IgD-negative memory B cell (primary cell): Measurements from ENCODE around the gene PDE8B. TPM values are rescaled to one million over a fixed set of nuclear protein-coding genes. Genes with fewer than 3 reads are reported as not detected.
A peak's percentile ranks its signal among the peaks of the same experiment; 100 is the strongest.

ENCODE experiments used
- H3K27ac Mint-ChIP-seq, 3 donors: one replicate each; pipeline ENCODE4 v1.8.0; 2020 to 2022; ENCODE audit warnings: mild to moderate bottlenecking in 3 of 3, mixed read lengths in 3 of 3, moderate library complexity in 1 of 3
- H3K27me3 Mint-ChIP-seq: one replicate; pipeline ENCODE4 v1.8.0; 2021; ENCODE audit warnings: mixed read lengths
- H3K36me3 Mint-ChIP-seq: one replicate; pipeline ENCODE4 v1.8.0; 2020; ENCODE audit warnings: mild to moderate bottlenecking, mixed read lengths
- H3K4me1 Mint-ChIP-seq, 3 donors: one replicate each; pipeline ENCODE4 v1.8.0; 2020 to 2022; ENCODE audit warnings: mixed read lengths in 3 of 3, mild to moderate bottlenecking in 1 of 3
- H3K4me3 Mint-ChIP-seq, 4 donors: one replicate each; pipeline ENCODE4 v1.8.0; 2020 to 2022; ENCODE audit warnings: mild to moderate bottlenecking in 4 of 4, mixed read lengths in 4 of 4, moderate library complexity in 3 of 4
- H3K9me3 Mint-ChIP-seq, 3 donors: one replicate each; pipeline ENCODE4 v1.8.0; 2020 to 2021; ENCODE audit warnings: mixed read lengths in 3 of 3, mild to moderate bottlenecking in 1 of 3
- polyA plus RNA-seq: library from polyadenylated mRNA; unstranded; fragments of 300-500 nt; fragmentation: Illumina TruSeq; gene quantifications from one replicate; pipeline ENCODE4 v1.2.3, GENCODE V29; 2021

Gene PDE8B
- polyA plus RNA-seq, 1 donor from 2014 or later: not detected

GRCh38 chr5:77209495-77210090 lies 887 bp upstream of the PDE8B start:
- Mint-ChIP-seq H3K36me3 (peaks cover 2% of the 10 kb centered on the region), H3K4me1 (peaks cover 8 to 11% (median 9%) of the 10 kb centered on the region in 3 donors), H3K9me3 (peaks cover 0 to 4% (median 0%) of the 10 kb centered on the region in 3 donors), H3K4me3 (peak overlapping the region in 3 of 4 donors; percentile 72 to 92 (median 91)), H3K27me3 (peaks cover 45% of the 10 kb centered on the region), H3K27ac (no peak overlapping the region)

GRCh38 chr5:77210964-77211690 lies 647 bp downstream of the PDE8B start:
- H3K27ac Mint-ChIP-seq: no peak overlapping the region
- peaks cover 8 to 11% (median 9%) of the 10 kb centered on the region in 3 donors for H3K4me1 Mint-ChIP-seq
- no peaks in the 10 kb centered on the region for H3K36me3 Mint-ChIP-seq
- H3K27me3 Mint-ChIP-seq: peaks cover 53% of the 10 kb centered on the region
- peaks cover 0 to 8% (median 0%) of the 10 kb centered on the region in 3 donors for H3K9me3 Mint-ChIP-seq
- peak overlapping the region in 3 of 4 donors; percentile 55 to 87 (median 84) for H3K4me3 Mint-ChIP-seq

- no peak overlapping the region for H3K27ac Mint-ChIP-seq
Measured at GRCh38 chr5:77211691-77212047, 1.2 kb downstream of the PDE8B start.

GRCh38 chr5:77213601-77214000 lies 3.1 kb downstream of the PDE8B start:
- Mint-ChIP-seq H3K27ac (no peak overlapping the region), H3K9me3 (peaks cover 0 to 11% (median 0%) of the 10 kb centered on the region in 3 donors), H3K27me3 (peaks cover 46% of the 10 kb centered on the region), H3K4me1 (peaks cover 8 to 11% (median 9%) of the 10 kb centered on the region in 3 donors), H3K4me3 (peak overlapping the region in 1 of 4 donors; percentile 53), H3K36me3 (peaks cover 2% of the 10 kb centered on the region)

More at GRCh38 chr5:77211691-77212047, 1.2 kb downstream of the PDE8B start:
- Mint-ChIP-seq H3K27me3 (peaks cover 49% of the 10 kb centered on the region), H3K9me3 (peaks cover 0 to 8% (median 0%) of the 10 kb centered on the region in 3 donors), H3K4me3 (peak overlapping the region in 3 of 4 donors; percentile 55 to 87 (median 84)), H3K36me3 (no peaks in the 10 kb centered on the region), H3K4me1 (peaks cover 8 to 11% (median 9%) of the 10 kb centered on the region in 3 donors)

- Mint-ChIP-seq H3K27me3 (peaks cover 40% of the 10 kb centered on the region), H3K9me3 (peaks cover 0 to 11% (median 0%) of the 10 kb centered on the region in 3 donors), H3K4me1 (peaks cover 8 to 11% (median 9%) of the 10 kb centered on the region in 3 donors), H3K4me3 (no peak overlapping the region), H3K36me3 (peaks cover 2% of the 10 kb centered on the region), H3K27ac (no peak overlapping the region)
Measured at GRCh38 chr5:77214151-77214550, 3.7 kb downstream of the PDE8B start.

- H3K4me1 Mint-ChIP-seq: peaks cover 0 to 4% (median 0%) of the 10 kb centered on the region in 3 donors
- peaks cover 24% of the 10 kb centered on the region for H3K27me3 Mint-ChIP-seq
- H3K4me3 Mint-ChIP-seq: no peak overlapping the region
- no peak overlapping the region for H3K27ac Mint-ChIP-seq
- H3K9me3 Mint-ChIP-seq: peaks cover 0 to 7% (median 0%) of the 10 kb centered on the region in 3 donors
- peaks cover 2% of the 10 kb centered on the region for H3K36me3 Mint-ChIP-seq
Measured at GRCh38 chr5:77218263-77218662, 7.8 kb downstream of the PDE8B start.

- Mint-ChIP-seq H3K4me1 (no peaks in the 10 kb centered on the region), H3K27ac (no peak overlapping the region), H3K9me3 (peaks cover 0 to 3% (median 0%) of the 10 kb centered on the region in 3 donors), H3K27me3 (peaks cover 18% of the 10 kb centered on the region), H3K4me3 (no peak overlapping the region), H3K36me3 (peaks cover 2% of the 10 kb centered on the region)
Measured at GRCh38 chr5:77221115-77221514, 10.6 kb downstream of the PDE8B start.

GRCh38 chr5:77222722-77223121 lies 12.2 kb downstream of the PDE8B start:
- H3K36me3 Mint-ChIP-seq: no peaks in the 10 kb centered on the region
- H3K27ac Mint-ChIP-seq: no peak overlapping the region
- H3K4me1 Mint-ChIP-seq: no peaks in the 10 kb centered on the region
- peaks cover 18% of the 10 kb centered on the region for H3K27me3 Mint-ChIP-seq
- peaks cover 0 to 3% (median 0%) of the 10 kb centered on the region in 3 donors for H3K9me3 Mint-ChIP-seq
- H3K4me3 Mint-ChIP-seq: no peak overlapping the region

- Mint-ChIP-seq H3K4me3 (no peak overlapping the region), H3K9me3 (no peaks in the 10 kb centered on the region), H3K36me3 (no peaks in the 10 kb centered on the region), H3K27me3 (peaks cover 18% of the 10 kb centered on the region), H3K27ac (no peak overlapping the region), H3K4me1 (no peaks in the 10 kb centered on the region)
Measured at GRCh38 chr5:77223653-77224052, 13.2 kb downstream of the PDE8B start.

- Mint-ChIP-seq H3K4me3 (no peak overlapping the region), H3K9me3 (no peaks in the 10 kb centered on the region), H3K4me1 (no peaks in the 10 kb centered on the region), H3K36me3 (no peaks in the 10 kb centered on the region), H3K27me3 (peaks cover 18% of the 10 kb centered on the region), H3K27ac (no peak overlapping the region)
Measured at GRCh38 chr5:77224672-77225355, 14.3 kb downstream of the PDE8B start.

GRCh38 chr5:77225531-77225930 lies 15.1 kb downstream of the PDE8B start:
- peaks cover 13% of the 10 kb centered on the region for H3K27me3 Mint-ChIP-seq
- H3K4me3 Mint-ChIP-seq: no peak overlapping the region
- no peaks in the 10 kb centered on the region for H3K9me3 Mint-ChIP-seq
- H3K4me1 Mint-ChIP-seq: no peaks in the 10 kb centered on the region
- H3K36me3 Mint-ChIP-seq: no peaks in the 10 kb centered on the region
- no peak overlapping the region for H3K27ac Mint-ChIP-seq

GRCh38 chr5:77229887-77230286 lies 19.4 kb downstream of the PDE8B start:
- Mint-ChIP-seq H3K27me3 (peaks cover 11% of the 10 kb centered on the region), H3K36me3 (peaks cover 2% of the 10 kb centered on the region), H3K4me1 (peaks cover 5 to 7% (median 6%) of the 10 kb centered on the region in 3 donors), H3K4me3 (no peak overlapping the region), H3K27ac (no peak overlapping the region), H3K9me3 (no peaks in the 10 kb centered on the region)

GRCh38 chr5:77230727-77231470 lies 20.4 kb downstream of the PDE8B start:
- Mint-ChIP-seq H3K4me3 (peak overlapping the region in 2 of 4 donors; percentile 24 to 61), H3K27me3 (peaks cover 6% of the 10 kb centered on the region), H3K4me1 (peaks cover 5 to 7% (median 6%) of the 10 kb centered on the region in 3 donors), H3K9me3 (peaks cover 0 to 1% (median 0%) of the 10 kb centered on the region in 3 donors), H3K27ac (no peak overlapping the region), H3K36me3 (peaks cover 2% of the 10 kb centered on the region)

- Mint-ChIP-seq H3K27me3 (peaks cover 4% of the 10 kb centered on the region), H3K9me3 (peaks cover 0 to 3% (median 0%) of the 10 kb centered on the region in 3 donors), H3K27ac (no peak overlapping the region), H3K36me3 (peaks cover 4% of the 10 kb centered on the region), H3K4me3 (peak overlapping the region in 2 of 4 donors; percentile 24 to 61), H3K4me1 (peaks cover 5 to 7% (median 6%) of the 10 kb centered on the region in 3 donors)
Measured at GRCh38 chr5:77231471-77232138, 21.1 kb downstream of the PDE8B start.
